GDM1 (cell line): ENCODE data around the gene RPS29.
A peak's percentile ranks its signal among the peaks of the same experiment; 100 is the strongest.
"Not testable (repeated sequence)": the region's sequence is repeated elsewhere in the genome, so short reads cannot be mapped to it uniquely, and the experiment has no call there.

Experiments
- DNase-seq: peaks from one replicate; lab custom pipeline; 2025; lab: John Stamatoyannopoulos, UW

The RPS29 gene

DNA sequence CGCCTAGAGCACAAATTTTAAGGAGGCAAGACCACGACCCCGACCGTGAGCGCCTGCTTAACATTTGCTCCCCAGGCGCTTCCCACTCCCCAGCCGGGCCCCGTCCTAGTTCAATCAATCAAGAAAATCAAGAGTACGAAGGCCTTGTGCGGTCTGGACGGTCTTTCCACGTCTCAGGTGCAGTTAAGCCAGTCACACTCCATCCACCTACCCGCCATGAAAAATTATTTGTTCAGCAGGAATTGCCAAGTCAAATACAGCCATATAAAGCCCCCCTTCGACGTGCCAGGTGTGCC is 12.0 kb upstream of the RPS29 start:
- no peak for DNase-seq

DNA sequence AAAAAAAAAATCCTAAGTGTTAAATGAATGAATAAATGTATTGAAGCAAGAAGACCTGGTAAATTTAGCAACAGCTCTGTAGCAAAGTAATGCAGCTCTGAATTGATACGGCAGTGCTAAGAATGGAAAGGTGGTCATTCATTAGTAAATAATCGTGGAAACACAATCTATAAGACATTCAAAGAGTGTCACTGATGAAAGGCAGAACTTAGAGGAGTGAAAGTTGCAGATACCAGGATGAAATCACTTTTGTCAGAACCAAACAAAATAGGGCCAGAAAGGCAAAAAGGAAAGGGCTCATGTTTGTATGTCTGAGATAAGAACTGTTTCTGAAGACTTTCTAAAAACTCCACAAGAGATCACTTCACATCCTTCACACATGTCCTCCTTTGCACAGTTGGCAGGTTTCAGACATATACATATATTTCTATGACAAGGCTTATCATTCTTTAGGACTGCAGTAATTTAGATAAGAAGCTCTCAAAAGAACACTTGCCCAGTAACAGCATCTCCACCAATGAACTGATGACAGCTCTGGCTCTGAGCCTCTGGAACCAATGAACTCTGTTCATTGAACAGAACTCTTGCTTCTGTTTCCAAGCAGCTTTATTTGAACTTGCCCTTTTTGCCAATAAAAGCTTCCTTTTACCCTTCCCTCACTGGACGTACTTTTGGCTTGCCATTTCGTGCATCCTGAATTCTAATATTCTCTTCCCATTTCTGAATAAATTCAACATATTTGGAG is 8.3 kb upstream of the RPS29 start:
- DNase-seq = peak; percentile 63

DNA sequence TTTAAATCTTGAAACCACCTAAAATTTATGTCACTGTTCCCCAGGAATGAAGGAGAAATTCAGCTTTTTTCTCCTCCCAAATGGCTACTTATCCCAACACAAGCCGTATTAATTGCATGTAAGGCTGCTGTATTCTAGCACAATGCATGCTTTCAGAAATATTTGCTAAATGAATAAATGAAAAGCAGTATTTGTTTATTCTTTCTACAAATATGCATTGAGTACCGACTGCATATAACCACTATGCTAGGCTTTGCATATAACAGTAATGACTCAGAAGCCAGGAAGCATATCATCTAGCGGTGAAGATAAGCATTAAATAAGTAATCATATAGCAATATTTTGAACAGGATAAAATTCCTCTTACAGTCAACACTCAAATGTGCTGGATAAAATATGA is 6.8 kb upstream of the RPS29 start:
- DNase-seq = no peak

DNA sequence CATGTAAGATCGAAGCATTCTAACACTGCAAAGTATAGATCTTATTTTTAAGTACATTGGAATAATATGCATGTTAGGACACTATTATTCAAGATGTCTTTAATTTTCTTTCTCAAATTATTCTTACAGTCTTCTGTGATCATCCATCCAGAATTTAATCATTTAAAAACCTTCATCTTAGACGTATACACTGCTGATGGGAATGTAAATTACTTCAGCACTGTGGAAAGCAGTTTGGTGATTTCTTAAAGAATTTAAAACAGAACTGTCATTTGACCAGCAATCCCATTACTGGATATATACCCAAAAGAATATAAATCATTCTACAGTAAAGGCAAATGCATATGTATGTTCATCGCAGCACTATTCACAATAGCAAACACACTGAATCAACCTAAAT is 3.2 kb upstream of the RPS29 start:
- no peak for DNase-seq

DNA sequence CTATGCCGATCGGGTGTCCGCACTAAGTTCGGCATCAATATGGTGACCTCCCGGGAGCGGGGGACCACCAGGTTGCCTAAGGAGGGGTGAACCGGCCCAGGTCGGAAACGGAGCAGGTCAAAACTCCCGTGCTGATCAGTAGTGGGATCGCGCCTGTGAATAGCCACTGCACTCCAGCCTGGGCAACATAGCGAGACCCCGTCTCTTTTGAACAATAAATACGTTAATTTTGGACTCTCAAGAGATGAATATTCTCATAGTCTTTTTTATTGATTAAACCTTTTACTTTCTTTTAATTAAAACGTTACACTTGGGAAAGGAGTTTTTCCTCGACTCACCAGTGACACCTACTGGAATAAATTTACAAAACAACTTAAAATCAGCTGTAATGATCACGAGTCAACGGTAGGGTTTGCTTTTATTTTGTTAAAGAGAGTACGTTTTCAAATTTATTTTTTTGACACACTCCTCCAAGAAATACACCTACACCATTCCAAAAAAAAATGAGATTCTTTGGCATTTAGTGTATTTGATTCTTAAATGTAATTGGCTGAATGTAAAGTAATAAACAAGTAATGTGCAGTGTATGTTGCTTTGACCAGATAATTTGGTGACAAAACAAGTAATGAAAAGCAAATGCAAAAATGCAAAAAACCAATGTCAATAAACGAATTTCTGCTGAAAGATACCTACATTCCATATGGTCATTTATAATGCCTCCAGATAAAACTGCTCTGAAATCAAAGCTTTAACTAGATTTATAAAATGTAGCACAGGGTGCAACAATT is 687 bp upstream of the RPS29 start:
- peak; percentile 7 for DNase-seq

DNA sequence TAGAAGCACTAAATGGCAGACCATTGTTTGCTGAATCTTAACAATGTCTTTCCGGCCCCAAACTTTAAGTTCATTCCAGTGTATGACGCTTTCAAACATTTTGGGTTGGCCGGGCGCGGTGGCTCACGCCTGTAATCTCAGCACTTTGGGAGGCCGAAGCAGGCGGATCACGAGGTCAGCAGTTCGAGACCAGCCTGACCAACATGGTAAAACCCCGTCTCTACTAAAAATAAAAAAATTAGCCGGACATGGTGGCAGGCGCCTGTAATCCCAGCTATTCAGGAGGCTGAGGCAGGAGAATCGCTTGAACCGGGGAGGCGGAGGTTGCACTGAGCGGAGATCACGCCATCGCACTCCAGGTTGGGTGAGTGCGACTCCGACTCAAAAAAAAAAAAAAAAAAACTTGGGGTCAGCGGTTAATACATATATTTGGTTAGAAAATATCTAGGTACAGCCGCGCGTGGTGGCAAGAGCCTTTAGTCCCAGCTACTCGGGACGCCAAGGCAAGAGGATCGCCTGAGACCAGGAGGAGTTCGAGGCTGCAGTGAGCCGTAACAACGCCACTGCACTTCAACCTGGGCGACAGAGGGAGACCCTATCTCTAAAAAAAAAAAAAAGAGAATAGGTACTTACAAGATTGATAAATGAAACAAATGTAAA is 1.1 kb downstream of the RPS29 start:
- not testable (repeated sequence) for DNase-seq

DNA sequence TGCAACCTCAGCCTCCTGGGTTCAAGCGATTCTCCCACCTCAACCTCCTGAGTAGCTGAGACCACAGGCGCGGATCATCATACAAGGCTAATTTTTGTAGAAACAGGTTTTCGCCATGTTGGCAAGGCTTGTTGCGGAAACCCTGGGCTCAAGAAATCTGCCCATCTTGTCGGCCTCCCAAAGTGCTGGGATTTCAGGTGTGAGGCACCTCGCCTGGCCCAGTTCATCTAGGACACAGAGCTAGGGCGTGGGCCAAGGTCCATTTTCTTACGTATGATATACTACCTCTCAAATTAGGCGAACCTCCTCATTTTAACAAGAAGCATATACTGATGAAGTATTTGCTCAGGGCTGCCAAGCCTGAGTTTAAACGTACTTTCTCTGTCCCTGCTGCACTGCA is 2.1 kb downstream of the RPS29 start:
- no peak for DNase-seq

DNA sequence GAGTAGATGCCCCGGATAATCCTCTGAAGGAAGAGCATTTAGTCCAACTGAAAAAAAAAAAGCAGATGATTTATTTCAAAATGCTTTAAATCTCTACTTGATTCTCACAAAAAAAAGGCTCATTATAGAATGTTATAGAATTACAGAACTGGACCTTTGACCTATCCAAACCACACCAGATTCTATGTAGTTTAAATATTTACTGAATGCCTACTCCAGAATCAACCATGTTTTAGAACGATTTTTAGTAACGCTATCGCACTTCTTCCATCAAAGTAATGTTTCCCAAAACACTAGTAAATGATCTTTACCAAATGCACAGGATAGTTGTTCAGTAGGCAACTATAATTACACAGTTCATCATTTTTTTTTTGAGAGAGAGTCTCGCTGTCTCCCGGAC is 2.6 kb downstream of the RPS29 start:
- DNase-seq = no peak

DNA sequence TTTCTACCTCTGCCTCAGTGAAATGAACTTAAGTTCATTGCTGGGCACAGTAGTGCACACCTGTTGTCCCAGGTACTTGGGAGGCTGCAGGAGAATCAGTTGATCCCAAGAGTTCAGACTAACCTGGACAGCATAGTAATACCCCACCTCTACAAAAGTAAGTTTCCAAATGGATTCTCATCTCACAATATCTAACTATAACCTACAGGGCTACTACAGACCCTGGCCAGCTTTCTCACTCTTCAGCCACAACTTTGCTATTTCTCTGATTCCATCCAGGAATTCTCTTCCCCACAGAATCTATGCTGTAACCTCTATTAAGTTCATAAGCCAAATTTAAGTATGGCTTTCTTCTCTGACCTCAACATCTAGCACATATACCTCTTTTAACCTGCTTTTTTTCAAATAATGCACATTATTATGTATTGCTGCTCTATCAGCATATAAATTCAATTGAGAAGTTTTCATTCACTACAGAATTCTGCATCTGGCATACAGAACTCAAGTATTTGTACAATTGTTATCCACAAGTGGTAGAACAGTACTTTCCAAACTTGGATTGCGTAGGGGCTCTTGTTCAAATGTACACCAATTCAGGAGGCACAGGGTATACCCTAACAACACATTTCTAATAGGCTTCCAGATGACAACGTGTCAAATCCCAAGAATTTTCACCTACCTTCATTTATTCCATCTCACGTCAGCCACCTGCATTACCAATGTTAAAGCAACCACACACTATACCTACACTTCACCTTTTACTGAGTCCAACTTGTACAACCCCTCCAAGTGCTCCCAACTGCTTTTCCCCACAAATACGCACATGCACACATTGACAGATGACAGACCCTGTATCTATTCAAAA is 3.8 kb downstream of the RPS29 start:
- no peak for DNase-seq

DNA sequence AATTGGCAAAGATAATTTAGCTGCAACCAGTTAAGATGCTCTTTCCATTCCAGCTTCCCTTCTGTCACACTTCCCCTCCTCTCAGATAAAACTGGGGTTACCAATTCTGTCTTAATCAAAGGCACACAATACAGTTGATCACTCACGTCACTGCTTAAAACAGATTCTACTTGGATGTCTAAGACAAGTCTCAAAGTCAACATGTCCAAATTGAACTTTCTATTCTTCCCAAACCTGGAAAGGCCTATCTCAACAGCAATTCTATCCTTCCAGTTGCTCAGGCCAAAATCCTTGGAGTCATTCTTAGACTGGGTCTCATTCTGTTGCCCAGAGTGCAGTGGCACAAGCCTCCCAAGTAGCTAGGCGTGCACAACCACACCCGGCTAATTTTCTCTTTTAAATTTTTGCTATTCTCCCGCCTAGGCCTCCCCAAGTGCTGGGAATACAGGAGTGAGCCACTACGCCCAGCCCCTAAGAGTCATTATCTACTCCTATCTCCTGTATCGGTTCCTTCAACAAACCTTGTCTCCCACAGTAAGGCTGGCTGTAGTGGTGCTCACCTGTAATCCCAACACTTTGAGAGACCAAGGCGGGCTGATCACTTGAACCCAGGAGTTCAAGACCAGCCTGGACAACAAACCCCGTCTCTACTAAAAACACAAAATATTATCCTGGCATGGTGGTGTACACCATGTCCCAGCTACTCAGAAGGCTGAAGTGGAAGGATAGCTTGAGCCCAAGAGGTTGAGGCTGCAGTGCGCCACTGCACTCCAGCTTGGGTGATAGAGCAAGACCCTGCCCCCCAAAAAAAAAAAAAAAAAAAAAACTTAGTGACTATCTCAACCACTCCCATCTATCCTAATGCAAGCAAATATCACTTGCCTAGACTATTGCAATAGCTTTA is 4.7 kb downstream of the RPS29 start:
- no peak for DNase-seq

DNA sequence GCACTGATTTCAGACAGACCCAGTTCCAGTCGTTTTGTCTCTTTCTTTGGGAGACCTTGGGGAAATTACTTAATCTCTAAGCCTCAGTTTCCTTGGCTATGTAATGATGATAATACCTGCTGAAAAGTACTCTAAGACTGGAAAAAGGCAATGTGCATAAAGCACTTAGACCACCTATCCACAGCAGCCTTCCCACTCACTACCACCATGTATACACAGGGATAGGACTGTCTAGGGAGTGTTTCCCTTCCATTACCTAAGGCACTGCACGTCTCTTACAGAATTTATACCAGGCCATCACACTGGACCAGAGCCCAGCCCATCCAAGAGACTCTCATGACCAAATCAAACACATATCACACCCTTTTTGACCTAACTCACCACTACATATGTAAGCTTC is 6.3 kb downstream of the RPS29 start:
- DNase-seq = no peak

DNA sequence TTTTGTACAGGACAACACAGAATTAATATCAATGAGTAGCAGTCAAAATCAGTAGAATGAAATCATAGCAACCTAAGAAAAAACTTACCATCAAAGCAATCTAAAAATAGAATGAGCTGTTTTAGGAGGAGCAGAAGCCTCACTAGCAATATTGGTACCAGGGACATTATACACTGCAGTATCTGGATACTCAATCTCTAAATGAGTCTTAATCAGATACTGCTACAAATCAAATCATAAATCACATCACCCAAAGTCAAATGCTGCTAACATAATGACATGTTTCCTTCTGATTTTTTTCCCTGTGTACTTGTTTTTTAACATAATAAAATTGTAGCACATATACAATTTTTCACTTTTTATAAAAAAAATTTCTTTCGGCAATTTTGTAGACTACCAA is 8.0 kb downstream of the RPS29 start:
- DNase-seq = no peak

DNA sequence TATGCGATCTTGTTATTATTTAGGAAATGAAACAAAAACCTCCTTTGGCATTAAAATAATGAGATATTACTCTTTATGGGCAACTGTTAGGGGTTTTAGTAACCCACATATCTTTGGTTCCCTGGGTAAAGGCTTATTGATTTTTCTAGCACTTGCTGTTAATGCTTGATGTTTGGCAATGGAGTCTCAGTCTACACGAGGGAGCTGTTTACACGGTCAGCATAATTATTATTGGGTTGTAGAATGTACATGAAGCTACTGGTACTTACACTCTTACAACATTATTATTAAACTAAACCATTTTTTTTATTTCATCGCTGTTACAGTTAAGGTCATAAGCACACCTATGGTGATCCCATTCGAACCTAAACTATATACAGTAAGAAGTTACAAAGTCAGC is 12.1 kb downstream of the RPS29 start:
- no peak for DNase-seq

DNA sequence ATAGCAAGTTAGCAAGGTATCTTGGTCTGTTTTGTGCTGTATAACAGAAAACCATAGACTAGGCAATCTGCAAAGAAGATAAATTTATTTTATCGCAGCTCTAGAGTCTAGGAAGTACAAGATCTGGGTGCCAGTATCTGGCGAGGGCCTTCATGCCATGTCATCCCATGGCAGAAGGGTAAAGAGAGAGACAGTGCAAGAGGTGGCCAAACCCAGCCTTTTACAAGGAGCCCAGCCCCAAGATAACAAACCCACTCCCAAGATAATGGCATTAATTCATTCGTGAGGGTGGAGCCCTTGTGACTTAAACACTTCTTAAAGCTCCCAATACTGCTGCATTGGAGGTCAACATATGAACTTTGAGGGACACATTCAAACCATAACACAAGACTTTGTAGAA is 16.9 kb downstream of the RPS29 start:
- no peak for DNase-seq

DNA sequence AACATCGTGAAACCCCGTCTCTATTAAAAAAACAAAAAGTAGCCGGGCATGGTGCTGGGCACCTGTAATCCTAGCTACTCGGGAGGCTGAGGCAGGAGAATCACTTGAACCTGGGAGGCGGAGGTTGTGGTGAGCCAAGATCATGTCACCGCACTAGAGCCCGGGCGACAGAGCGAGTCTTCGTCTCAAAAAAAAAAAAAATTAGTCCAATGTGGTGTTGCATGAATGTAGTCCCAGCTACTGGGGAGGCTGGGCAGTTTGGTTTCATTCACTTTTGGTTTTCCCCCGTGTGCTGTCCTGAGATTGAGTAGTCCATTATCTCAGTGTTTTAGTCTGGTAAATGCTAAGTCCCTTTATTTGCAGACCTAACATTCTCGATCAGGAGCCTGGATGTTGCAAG is 19.5 kb downstream of the RPS29 start:
- no peak for DNase-seq

DNA sequence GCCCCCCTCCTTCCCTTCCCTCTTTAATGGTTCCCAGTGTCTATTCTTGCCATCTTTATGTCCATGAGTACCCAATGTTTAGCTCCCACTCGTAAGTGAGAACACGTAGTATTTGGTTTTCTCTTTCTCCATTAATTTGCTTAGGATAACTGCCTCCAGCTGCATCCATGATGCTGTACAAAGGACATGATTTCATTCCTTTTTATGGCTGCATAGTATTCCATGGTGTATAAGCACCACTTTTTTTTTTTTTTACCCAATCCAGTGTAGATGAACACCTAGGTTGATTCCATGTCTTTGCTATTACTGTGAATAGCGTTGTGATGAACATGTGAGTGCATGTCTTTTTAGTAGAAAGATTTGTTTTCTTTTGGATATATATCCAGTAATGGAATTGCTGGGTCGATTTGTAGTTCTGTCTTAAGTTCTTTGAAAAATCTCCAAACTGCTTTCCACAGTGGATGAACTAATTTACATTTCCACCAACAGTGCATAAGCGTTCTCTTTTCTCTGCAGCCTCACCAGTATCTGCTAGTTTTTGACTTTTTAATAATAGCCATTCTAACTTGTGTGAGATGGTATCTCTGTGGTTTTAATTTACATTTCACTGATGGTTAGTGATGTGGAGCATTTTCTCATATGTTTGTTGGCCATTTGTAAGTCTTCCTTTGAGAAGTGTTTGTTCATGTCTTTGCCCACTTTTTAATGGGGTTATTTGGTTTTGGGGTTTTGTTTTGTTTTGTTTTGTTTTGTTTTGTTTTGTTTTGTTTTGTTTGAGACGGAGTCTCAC is 26.0 kb downstream of the RPS29 start:
- DNase-seq = no peak

DNA sequence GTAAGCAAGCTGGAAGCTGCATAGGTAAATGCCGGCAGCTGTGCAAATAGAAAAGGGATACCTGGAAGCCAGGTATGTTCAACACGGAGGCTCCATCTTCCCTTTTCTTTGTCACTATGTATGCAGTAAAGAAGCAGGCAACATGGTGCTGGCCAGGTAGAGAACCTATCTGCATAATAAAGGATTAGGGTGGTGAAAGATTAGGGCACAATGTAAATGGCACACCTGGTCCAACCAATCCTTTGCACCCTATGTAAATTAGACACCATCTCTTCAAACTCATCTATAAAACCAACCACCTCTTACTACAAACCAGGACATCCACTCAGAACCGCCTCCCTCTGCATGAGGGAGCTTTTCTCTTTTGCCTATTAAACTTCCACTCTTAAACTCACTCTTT is 32.3 kb downstream of the RPS29 start:
- DNase-seq = no peak

DNA sequence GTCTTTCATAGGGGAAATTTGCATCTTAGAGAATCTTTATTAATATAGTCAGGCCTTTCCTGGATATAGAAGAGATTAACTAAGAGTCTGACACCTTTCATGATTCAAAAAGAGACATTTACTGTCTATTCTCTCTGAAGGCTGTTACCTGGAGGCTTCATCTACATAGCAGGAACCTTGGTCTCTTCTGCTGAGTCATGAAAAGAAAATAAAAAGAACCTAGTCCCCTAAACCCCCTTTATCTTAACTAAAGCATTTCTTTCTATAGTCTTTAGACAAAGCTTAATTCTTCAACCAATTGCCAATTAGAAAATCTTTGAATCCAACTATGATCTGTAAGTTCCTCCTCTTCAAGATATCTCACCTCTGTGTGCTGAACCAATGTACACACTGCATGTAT is 33.1 kb downstream of the RPS29 start:
- no peak for DNase-seq

DNA sequence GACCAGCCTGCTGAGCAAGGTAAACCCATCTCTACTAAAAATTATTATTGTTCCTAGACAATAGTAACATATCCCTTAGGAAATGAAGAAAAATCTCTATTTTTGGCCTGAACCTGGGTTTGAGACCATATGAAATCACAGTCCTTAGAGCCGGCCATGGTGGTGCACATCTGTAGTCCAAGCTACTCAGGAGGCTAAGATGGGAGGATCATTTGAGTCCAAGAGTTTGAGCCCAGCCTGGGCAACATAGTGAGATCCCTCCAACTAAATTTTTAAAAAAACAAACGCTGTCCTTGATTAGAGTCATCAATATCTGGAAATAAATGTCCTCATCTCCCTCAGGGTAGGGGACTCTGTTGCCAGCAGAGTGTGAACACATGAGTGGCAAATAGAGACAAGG is 34.6 kb downstream of the RPS29 start:
- DNase-seq = no peak
